B cell (primary cell): ENCODE measurements around the gene BFSP1. TPM values are rescaled to one million over a fixed set of nuclear protein-coding genes. Genes with fewer than 3 reads are reported as not detected.

Experiments used
- ATAC-seq: fragments of 200-7000 bp; cut with Tn5 transposase; one replicate; pipeline ENCODE4 v1.10.0; 2021; ENCODE audit warnings: low read depth, mild to moderate bottlenecking, moderate number of reproducible peaks, moderate library complexity
- CTCF ChIA-PET: fragments of 350-600 bp; sonication (Branson Sonifier 250); formaldehyde crosslinking; loops from one replicate; lab custom pipeline; 2021; ENCODE audit warnings: antibody characterized with exemption, inconsistent platforms; lab: Charles Lee
- POLR2A ChIA-PET: fragments of 350-600 bp; sonication (Branson Sonifier 250); formaldehyde crosslinking; loops from one replicate; lab custom pipeline; 2021; ENCODE audit warnings: antibody characterized with exemption; lab: Charles Lee
- DNase-seq: peaks from one replicate; pipeline ENCODE4 v3.0.0; 2013
- H2AFZ ChIP-seq: 2 replicates; pipeline ENCODE4 v1.6.1; 2012; ENCODE audit warnings: mild to moderate bottlenecking, low read depth, low read length; ENCODE audit not compliant: insufficient read depth, poor library complexity, severe bottlenecking
- H3K27ac ChIP-seq, 2 donors: 1 replicate in 1 of 2; 2 replicates in 1 of 2; pipeline ENCODE4 v1.5.1; 2012 to 2013; ENCODE audit warnings: low read length in 2 of 2, mild to moderate bottlenecking in 2 of 2, moderate library complexity in 1 of 2
- H3K27me3 ChIP-seq, 4 experiments: fragments of 200-600 bp in 1 of 4; sonication (generic) in 1 of 4; replicated peaks in 1 of 4; 1 replicate in 2 of 4; 2 replicates in 2 of 4; pipeline versions ENCODE4 v1.6.1 to v1.7.0; 2013 to 2016; ENCODE audit warnings: low read length in 3 of 4, mild to moderate bottlenecking in 2 of 4, mixed read lengths in 1 of 4, moderate library complexity in 1 of 4; ENCODE audit not compliant: insufficient read depth in 4 of 4, control insufficient read depth in 3 of 4; ENCODE audit errors: control extremely low read depth in 1 of 4
- H3K36me3 ChIP-seq, 2 experiments: replicated peaks in 1 of 2; 1 replicate in 1 of 2; 2 replicates in 1 of 2; pipeline versions ENCODE4 v1.6.1 to v1.7.1; 2013; ENCODE audit warnings: low read length in 1 of 2; ENCODE audit not compliant: insufficient read depth in 2 of 2, control insufficient read depth in 1 of 2; ENCODE audit errors: control extremely low read depth in 1 of 2, extremely low read depth in 1 of 2
- H3K4me1 ChIP-seq, 2 donors: fragments of 200-600 bp in 1 of 2; sonication (generic) in 1 of 2; 1 replicate in 1 of 2; 2 replicates in 1 of 2; pipeline versions ENCODE4 v1.5.1 to v1.6.1; 2013 to 2017; ENCODE audit warnings: low read length in 2 of 2; ENCODE audit not compliant: control insufficient read depth in 2 of 2, insufficient read depth in 2 of 2
- H3K4me2 ChIP-seq: replicated peaks from 2 replicates; pipeline ENCODE3; 2012; ENCODE audit warnings: mild to moderate bottlenecking, low read depth, low read length; ENCODE audit not compliant: poor library complexity, severe bottlenecking
- H3K4me3 ChIP-seq, 5 experiments: fragments of 200-600 bp in 1 of 5; sonication (generic) in 1 of 5; 1 replicate in 3 of 5; 2 replicates in 2 of 5; pipeline versions ENCODE4 v1.5.1 to v1.7.0; 2011 to 2016; ENCODE audit warnings: low read length in 4 of 5, mild to moderate bottlenecking in 4 of 5, low read depth in 2 of 5, control low read depth in 1 of 5, moderate library complexity in 1 of 5; ENCODE audit not compliant: insufficient read depth in 1 of 5; ENCODE audit errors: control extremely low read depth in 1 of 5, extremely low read depth in 1 of 5
- H3K79me2 ChIP-seq: fragments of 200-600 bp; sonication (generic); one replicate; pipeline ENCODE4 v1.6.0; 2016; ENCODE audit warnings: low read length; ENCODE audit not compliant: control insufficient read depth, insufficient read depth
- H3K9ac ChIP-seq: fragments of 200-600 bp; sonication (generic); 2 replicates; pipeline ENCODE4 v1.6.1; 2017; ENCODE audit warnings: mild to moderate bottlenecking, low read length, moderate library complexity
- H3K9me3 ChIP-seq, 3 donors: one replicate each; pipeline versions ENCODE4 v1.6.1 to v1.7.1; 2013; ENCODE audit warnings: low read length in 2 of 3; ENCODE audit not compliant: control insufficient read depth in 2 of 3, insufficient read depth in 1 of 3; ENCODE audit errors: control extremely low read depth in 1 of 3
- H4K20me1 ChIP-seq: 2 replicates; pipeline ENCODE4 v1.6.0; 2012; ENCODE audit warnings: mild to moderate bottlenecking, low read length; ENCODE audit not compliant: insufficient read depth, control insufficient read depth, poor library complexity, severe bottlenecking
- H3K27ac Mint-ChIP-seq: one replicate; pipeline ENCODE4 v1.8.0; 2021; ENCODE audit warnings: mixed read lengths
- H3K27me3 Mint-ChIP-seq: one replicate; pipeline ENCODE4 v1.8.0; 2021; ENCODE audit warnings: mixed read lengths
- H3K4me1 Mint-ChIP-seq: one replicate; pipeline ENCODE4 v1.8.0; 2021; ENCODE audit warnings: mixed read lengths
- H3K4me3 Mint-ChIP-seq: one replicate; pipeline ENCODE4 v1.8.0; 2021; ENCODE audit warnings: mixed read lengths
- H3K9me3 Mint-ChIP-seq: one replicate; pipeline ENCODE4 v1.8.0; 2022; ENCODE audit warnings: mixed read lengths; ENCODE audit not compliant: insufficient read depth
- EZH2 ChIP-seq: IDR thresholded peaks from 2 replicates; pipeline ENCODE4 v1.6.1; 2012; ENCODE audit warnings: borderline replicate concordance, low read depth, mild to moderate bottlenecking, moderate library complexity, low read length; ENCODE audit not compliant: insufficient read depth, poor library complexity, severe bottlenecking
- WGBS: methylation state at CpG from one replicate; pipeline ENCODE4 v1.1.5; 2013; ENCODE audit warnings: missing lambda C conversion rate; ENCODE audit not compliant: insufficient coverage; 5-methylcytosine and 5-hydroxymethylcytosine counted together
- intact Hi-C: fragments of 100-400 bp; cut with micrococcal nuclease; formaldehyde crosslinking; loops from one replicate; pipeline ENCODE4 v1.10.0; 2022
- polyA plus RNA-seq: library from polyadenylated mRNA; depleted of rRNA; stranded (reverse); fragments of >200 nt; gene quantifications from 2 replicates; pipeline ENCODE4 v1.2.3, GENCODE V29; 2012
- total RNA-seq, 2 donors: library from RNA; stranded (reverse); fragments of 120-200 nt in 1 of 2; gene quantifications; 1 replicate in 1 of 2; 2 replicates in 1 of 2; pipeline versions ENCODE4 v1.2.3 to v1.2.4, GENCODE V29; 2013 to 2022
- TF ChIP-seq, protein P1 (sequence below): fragments of 200-600 bp; IDR thresholded peaks from one replicate; pipeline ENCODE4 v1.8.0; 2022; ENCODE audit warnings: antibody characterized with exemption, mild to moderate bottlenecking

Gene BFSP1
- total and polyA plus RNA-seq, 2 donors (not counting 1 experiment from before 2014, with no cell fraction given): not detected

DNA sequence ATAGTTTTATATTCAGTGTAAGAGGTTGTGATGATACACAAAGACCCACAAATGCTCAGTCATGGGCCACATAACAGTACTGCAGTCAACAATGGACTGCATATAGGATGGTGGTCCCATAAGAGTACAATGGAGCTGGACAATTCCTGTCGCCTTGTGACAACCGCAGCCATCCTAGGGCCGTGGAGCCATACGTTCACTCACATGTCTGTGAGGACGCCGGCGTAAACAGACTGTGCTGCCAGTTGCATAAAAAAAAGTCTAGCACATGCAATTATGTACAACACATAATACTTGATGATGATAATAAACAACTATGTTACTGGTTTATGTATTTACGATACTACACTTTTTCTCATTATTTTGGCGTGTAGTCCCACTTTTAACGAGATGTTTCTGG, 30.9 kb downstream of the BFSP1 start:
- ATAC-seq (no peak), DNase-seq (no peak)
- H3K27me3 Mint-ChIP-seq: peaks cover 21% of the 10 kb centered on the region
- no peaks in the 10 kb centered on the region for H3K9me3 Mint-ChIP-seq
- no peak overlapping the region for H3K4me3 Mint-ChIP-seq
- no peak for TF ChIP-seq EZH2
- TF ChIP-seq, protein P1, sequence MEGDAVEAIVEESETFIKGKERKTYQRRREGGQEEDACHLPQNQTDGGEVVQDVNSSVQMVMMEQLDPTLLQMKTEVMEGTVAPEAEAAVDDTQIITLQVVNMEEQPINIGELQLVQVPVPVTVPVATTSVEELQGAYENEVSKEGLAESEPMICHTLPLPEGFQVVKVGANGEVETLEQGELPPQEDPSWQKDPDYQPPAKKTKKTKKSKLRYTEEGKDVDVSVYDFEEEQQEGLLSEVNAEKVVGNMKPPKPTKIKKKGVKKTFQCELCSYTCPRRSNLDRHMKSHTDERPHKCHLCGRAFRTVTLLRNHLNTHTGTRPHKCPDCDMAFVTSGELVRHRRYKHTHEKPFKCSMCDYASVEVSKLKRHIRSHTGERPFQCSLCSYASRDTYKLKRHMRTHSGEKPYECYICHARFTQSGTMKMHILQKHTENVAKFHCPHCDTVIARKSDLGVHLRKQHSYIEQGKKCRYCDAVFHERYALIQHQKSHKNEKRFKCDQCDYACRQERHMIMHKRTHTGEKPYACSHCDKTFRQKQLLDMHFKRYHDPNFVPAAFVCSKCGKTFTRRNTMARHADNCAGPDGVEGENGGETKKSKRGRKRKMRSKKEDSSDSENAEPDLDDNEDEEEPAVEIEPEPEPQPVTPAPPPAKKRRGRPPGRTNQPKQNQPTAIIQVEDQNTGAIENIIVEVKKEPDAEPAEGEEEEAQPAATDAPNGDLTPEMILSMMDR: no peak
- intact Hi-C loops: loop anchor here (10.0 kb wide), 1 partner anchor 145 kb away; no protein-coding TSS in a partner anchor
- Histone ChIP-seq H3K4me3 (no peak overlapping the region), H3K27ac (no peak overlapping the region), H3K9ac (no peak overlapping the region), H3K4me1 (peaks cover 4 to 11% of the 10 kb centered on the region in 2 donors), H3K9me3 (no peaks in the 10 kb centered on the region), H2AFZ (no peak overlapping the region), H3K36me3 (no peaks in the 10 kb centered on the region), H3K79me2 (no peaks in the 10 kb centered on the region), H4K20me1 (no peaks in the 10 kb centered on the region), H3K27me3 (peaks cover 0 to 4% (median 0%) of the 10 kb centered on the region in 4 experiments), H3K4me2 (no peak overlapping the region)
- ChIA-PET POLR2A (interaction anchor here (0.8 kb wide), 1 partner anchor 12 kb away, joined by 4 read pairs; no protein-coding TSS in a partner anchor), CTCF (no interaction called here)
- H3K27ac Mint-ChIP-seq: no peak overlapping the region
- H3K4me1 Mint-ChIP-seq: peaks cover 8% of the 10 kb centered on the region
- WGBS: no CpG with 5 or more reads among the region's 10 CpGs

DNA sequence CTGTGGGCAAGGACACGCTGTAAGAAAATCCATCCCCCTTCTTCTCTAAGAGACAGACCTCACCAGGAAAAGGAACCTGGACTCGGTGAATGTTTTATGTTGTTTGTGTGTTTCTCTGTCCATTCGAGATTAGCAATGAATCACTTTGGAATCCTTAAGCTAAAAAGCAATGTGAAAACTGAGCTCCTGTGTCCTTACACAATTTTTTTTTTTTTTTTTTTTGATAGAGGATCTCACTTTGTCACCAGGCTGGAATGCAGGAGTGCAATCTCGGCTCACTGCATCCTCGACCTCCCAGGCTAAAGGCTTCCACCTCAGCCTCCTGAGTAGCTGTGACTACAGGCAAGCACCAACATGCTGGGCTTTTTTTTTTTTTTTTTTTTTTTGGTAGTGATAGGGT, 32.1 kb downstream of the BFSP1 start:
- H3K4me3 ChIP-seq: no peak overlapping the region
- no peak overlapping the region for H2AFZ ChIP-seq
- no peaks in the 10 kb centered on the region for H3K4me1 Mint-ChIP-seq

More for the DNA sequence above, 32.1 kb downstream of the BFSP1 start:
- ChIA-PET CTCF (interaction anchor here (0.7 to 1.1 kb wide), 2 partner anchors 38 to 773 kb away, joined by 4 to 5 read pairs; no protein-coding TSS in a partner anchor), POLR2A (no interaction called here)
- Histone ChIP-seq H3K27me3 (peaks cover 0 to 4% (median 0%) of the 10 kb centered on the region in 4 experiments), H3K27ac (no peak overlapping the region), H3K4me1 (no peaks in the 10 kb centered on the region), H3K9ac (no peak overlapping the region), H3K79me2 (no peaks in the 10 kb centered on the region), H3K36me3 (no peaks in the 10 kb centered on the region), H3K4me2 (no peak overlapping the region), H4K20me1 (no peaks in the 10 kb centered on the region), H3K9me3 (no peaks in the 10 kb centered on the region)
- DNase-seq: no peak
- Mint-ChIP-seq H3K27ac (no peak overlapping the region), H3K27me3 (peaks cover 26% of the 10 kb centered on the region), H3K4me3 (no peak overlapping the region), H3K9me3 (no peaks in the 10 kb centered on the region)
- ATAC-seq: no peak
- WGBS: no CpG with 5 or more reads among the region's 5 CpGs
- intact Hi-C loops: no loop called here
- TF ChIP-seq EZH2: no peak
- TF ChIP-seq, protein P1: no peak
